Inflammatory macrophage treated with lipopolysaccharide for 4 hours (primary cell): ENCODE measurements around the gene TMEM254.
"Not testable (repeated sequence)": the region's sequence is repeated elsewhere in the genome, so short reads cannot be mapped to it uniquely, and the experiment has no call there.

Experiments
- DNase-seq: peaks from one replicate; pipeline ENCODE4 v3.0.0-alpha.2; 2020

Gene TMEM254

DNA sequence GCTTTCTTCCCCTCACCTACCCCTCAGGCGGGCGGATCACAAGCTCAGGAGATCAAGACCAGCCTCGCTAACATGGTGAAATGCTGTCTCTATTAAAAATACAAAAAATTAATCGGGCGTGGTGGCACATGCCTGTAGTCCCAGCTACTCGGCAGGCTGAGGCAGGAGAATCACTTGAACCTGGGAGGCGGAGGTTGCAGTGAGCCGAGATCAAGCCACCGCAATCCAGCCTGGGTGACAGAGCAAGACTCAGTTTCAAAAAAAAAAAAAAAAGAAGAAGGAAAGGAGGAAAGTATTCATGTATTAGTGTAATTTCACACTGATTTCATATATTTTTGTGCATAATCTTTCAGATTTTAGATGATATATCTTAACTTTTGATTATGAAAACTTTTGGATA, 55.2 kb downstream of the TMEM254 start:
- not testable (repeated sequence) for DNase-seq

DNA sequence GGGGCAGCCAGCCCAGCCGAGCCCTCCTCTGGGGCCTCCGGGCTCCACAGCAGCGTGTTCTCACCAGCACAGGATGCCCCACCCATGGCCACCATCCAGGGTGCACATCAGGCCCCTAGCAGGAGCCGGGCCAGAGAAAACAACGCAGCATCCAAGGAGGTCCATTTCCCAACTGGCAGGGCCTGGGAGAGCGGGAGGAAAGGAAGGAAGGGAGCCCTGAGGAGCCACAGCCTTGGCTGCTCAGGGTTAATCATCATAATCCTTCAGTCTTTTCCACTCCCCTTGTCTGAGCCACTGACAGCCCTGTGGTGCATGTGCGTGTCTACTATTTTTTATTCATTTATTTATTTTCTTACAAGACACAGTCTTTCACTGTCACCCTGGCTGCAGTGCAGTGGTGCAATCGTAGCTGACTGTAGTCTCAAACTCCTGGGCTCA, 57.7 kb downstream of the TMEM254 start:
- DNase-seq: no peak

GRCh38 chr10:80137031-80137862, 58.8 kb downstream of the TMEM254 start:
- DNase-seq: no peak

DNA sequence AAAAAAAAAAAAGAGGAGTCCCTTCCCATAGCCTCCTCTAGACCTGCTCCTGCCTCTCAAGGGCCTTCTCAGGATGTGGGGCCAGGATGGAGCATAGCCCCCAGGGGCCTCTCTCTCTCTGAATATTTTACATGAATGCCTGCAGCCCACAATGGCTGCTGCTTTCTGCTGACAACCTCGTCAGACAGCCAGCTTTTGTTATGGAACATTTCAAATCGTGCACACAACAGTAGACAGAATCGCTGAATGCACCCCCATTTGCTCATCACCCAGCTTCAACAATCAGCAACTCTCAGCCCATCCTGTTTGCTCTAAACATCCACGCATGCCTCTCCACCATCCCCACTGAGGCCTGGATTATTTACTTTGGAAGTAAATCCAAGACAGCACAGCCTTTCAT, 59.5 kb downstream of the TMEM254 start:
- no peak for DNase-seq

DNA sequence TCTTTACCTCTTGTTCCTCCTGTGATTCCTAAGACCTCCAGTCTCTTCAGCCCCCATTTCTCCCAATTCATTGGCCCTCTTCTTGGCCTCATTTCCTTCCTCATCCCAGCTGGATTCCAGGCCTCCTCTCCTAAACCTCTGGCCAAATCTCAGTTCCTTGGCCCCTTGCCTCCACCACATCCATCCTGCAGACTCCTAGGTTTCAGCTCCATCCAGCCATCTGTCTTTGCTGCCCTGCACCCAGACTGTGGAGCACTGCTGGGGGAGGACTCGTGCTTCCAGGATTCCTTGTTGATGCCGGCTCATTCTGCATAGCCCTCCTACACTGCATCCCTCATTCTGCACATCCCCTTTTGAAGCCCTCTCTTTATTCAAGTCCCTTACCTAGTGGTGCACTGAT, 60.8 kb downstream of the TMEM254 start:
- DNase-seq: no peak

GRCh38 chr10:80140251-80140650, 61.8 kb downstream of the TMEM254 start:
- no peak for DNase-seq

GRCh38 chr10:80141696-80142460, 63.4 kb downstream of the TMEM254 start:
- no peak for DNase-seq
